ENCODE measurements around the gene HAGHL.

HAGHL gene

GRCh38 chr16:708959-709358 lies 17.9 kb upstream of the HAGHL start:
- DNase-seq, result no peak

GRCh38 chr16:709566-710499 lies 17.1 kb upstream of the HAGHL start:
- no peak for DNase-seq

- DNase-seq, result no peak
These were observed 16.3 kb upstream of the HAGHL start for GRCh38 chr16:710500-711075.

GRCh38 chr16:711084-711483 lies 15.8 kb upstream of the HAGHL start:
- no peak for DNase-seq

- DNase-seq, result peak; percentile 91
These were observed 15.2 kb upstream of the HAGHL start for GRCh38 chr16:711548-712320.

- DNase-seq, result peak; percentile 85
These were observed 14.1 kb upstream of the HAGHL start for GRCh38 chr16:712740-713250.

GRCh38 chr16:714079-714478 lies 12.8 kb upstream of the HAGHL start:
- DNase-seq, result no peak

- DNase-seq, result peak; percentile 96
These were observed 12.1 kb upstream of the HAGHL start, which contains the start of gene METRN for GRCh38 chr16:714558-715476. Gene METRN (plus strand): TSS chr16:715118. CDS start chr16:715290, 172 bp downstream.

GRCh38 chr16:715477-716199 lies 11.3 kb upstream of the HAGHL start:
- no peak for DNase-seq

GRCh38 chr16:716200-716568 lies 10.7 kb upstream of the HAGHL start:
- DNase-seq, result no peak

- DNase-seq, result no peak
These were observed 10.1 kb upstream of the HAGHL start for GRCh38 chr16:716768-717325.

- DNase-seq, result no peak
These were observed 9.3 kb upstream of the HAGHL start for GRCh38 chr16:717450-718245.

GRCh38 chr16:718389-718788 lies 8.5 kb upstream of the HAGHL start:
- DNase-seq, result no peak

- no peak for DNase-seq
These were observed 8.0 kb upstream of the HAGHL start for GRCh38 chr16:718922-719321.

- DNase-seq, result no peak
These were observed 7.0 kb upstream of the HAGHL start for GRCh38 chr16:719815-720446.

GRCh38 chr16:720447-720989 lies 6.4 kb upstream of the HAGHL start:
- peak; percentile 73 for DNase-seq

GRCh38 chr16:720990-721764 lies 5.7 kb upstream of the HAGHL start, which contains the start of gene ANTKMT:
Gene ANTKMT (plus strand): TSS chr16:721146. CDS start chr16:721275, 129 bp downstream.
- peak; percentile 87 for DNase-seq

- DNase-seq, result no peak
These were observed 5.0 kb upstream of the HAGHL start for GRCh38 chr16:721765-722540.

Data from stimulated activated CD8-positive, alpha-beta memory T cell treated with anti-CD3 and anti-CD28 coated beads, Interleukin-4, amount 100 ng/mL, for 48 hours (primary cell).